GM19099 (cell line): Measurements from ENCODE around the gene LTK.

Experiments used
- POLR2A ChIP-seq: IDR thresholded peaks from 3 replicates; pipeline ENCODE4 v1.6.1; 2011; ENCODE audit warnings: low read depth; ENCODE audit not compliant: insufficient read length; ENCODE audit errors: extremely low read depth

LTK gene

DNA sequence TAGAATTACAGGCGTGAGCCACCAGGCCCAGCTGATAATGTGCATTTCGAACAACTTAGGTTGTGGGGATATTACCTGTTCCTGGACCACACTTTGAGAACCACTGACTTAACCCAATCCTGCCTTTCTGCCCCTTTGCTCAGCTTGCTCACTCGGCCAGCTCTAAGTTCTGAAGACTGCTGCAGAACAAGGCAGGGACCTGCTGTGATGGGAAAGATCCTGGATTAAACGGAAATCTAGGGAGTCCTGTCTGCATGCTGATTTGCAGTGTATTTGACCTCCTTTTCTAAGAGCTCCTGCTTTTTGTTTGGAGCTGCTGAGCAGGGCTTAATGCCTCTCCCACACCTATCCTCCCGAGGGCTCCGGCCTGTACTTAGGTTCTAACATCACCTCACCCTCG, 2.9 kb downstream of the LTK start:
- no peak for TF ChIP-seq POLR2A

DNA sequence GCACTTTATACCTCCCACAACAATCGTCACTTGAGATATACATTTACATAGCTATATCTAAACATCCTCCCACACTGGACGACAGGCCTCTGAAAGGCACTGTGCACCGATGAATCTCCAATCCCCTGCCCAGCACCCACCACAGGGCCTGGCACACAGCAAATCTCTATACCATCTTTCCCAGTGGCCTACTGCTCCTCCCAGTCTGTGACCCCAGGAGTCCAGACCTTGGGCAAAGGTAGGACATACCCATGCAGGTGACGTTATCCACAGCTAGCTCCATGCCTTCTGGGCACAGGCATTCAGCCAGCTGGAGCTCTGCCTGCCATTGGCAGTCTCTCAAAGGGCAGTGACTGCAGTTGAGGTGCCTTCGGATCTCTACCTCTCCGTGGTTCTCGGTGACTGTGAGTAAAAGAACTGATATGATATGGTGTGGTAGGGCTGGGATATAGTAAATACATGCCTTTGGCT, 5.8 kb downstream of the LTK start:
- no peak for TF ChIP-seq POLR2A

DNA sequence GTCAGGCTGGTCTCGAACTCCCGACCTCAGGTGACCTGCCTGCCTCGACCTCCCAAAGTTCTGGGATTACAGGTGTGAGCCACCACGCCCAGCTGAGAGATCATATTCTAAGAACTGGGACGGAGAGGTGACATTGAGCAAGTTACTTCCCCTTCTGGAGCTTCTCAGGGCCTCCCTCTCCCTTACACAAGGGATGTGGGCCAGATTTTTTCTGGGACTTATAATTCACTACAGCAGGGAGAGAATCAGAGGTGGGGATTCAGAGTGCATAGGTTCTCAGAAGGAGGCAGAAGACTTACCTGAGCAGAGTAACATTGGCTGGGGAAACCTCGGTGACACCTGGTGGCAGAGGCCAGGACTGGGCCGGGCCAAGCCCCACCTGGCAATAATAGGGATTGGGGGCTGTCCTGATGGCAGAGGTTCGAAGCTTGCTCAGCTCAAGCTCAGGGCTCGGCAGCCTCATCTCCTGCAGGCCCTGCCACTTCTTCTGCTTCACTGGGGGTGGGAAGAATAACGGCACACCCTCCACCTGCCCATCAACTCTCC, 6.8 kb downstream of the LTK start:
- no peak for TF ChIP-seq POLR2A

DNA sequence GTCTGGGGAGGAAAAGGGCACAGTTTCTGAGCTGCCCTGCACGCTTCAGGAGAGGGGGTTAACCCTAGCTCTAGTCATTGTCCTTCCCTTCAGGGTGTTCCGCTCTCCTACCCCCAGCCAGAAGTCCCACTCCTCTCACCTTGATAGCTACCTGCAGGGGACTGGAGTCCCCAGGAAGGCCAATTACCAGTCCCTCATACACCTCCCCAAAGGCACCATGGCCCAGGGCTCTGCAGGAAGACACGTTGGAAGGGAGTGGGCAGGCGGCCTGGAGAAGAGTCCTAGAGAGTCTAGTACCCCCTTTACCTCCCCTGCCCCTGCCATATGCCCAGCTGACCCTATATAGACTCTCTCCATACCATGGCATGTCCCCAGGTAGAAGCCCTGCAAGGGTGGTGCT, 7.9 kb downstream of the LTK start:
- no peak for TF ChIP-seq POLR2A

DNA sequence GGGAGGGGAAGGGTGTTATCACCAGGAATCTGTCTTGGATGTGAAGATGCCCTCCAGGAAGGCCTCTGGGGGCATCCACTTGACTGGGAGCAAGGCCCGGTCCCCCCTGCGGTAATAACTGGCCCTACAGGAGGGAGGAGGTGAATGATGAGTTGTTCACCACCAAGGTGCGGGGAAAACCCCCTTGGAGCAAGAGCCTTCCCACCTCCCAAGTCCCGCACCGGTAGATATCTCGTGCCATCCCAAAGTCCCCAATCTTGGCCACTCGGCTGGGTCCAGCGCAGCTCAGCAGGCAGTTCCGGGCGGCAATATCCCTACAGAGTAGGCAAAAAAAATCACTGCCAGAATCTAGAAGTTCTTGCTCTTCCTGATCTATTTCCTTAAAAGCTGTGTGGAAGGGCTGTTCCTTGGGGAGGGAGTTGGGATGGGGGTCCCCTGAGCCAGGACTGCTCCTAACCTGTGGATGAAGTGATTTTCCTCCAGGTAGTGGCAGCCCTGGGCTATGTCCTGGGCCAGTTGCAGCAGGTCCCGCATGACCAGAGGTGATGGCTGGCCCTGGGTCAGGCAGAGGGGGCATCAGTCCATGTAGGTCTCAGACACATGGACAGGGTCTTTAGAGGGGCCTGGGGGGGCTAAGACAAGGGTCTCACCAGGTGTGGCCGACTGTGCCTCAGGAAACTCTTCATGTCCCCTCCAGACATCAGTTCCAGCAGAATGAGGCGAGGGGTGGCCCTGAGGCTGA, 8.7 kb downstream of the LTK start:
- TF ChIP-seq POLR2A, result no peak

DNA sequence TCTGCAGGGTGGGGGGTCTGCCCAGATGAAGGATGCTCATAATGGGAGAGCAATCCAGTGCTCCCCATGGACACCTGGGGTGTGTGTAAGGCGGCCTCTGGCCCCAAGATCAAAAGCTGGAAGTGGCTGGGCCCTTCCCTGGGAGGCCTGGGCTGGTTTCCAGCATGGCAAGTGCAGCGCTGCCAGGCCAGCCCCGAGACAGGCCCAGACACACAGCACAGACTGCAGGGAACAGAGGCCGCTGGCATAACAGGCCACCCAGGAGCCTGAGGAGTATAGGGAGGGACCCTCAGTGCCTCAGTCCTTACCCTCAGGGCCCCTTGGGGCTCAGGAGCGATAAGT, 10.0 kb downstream of the LTK start:
- TF ChIP-seq POLR2A, result no peak

DNA sequence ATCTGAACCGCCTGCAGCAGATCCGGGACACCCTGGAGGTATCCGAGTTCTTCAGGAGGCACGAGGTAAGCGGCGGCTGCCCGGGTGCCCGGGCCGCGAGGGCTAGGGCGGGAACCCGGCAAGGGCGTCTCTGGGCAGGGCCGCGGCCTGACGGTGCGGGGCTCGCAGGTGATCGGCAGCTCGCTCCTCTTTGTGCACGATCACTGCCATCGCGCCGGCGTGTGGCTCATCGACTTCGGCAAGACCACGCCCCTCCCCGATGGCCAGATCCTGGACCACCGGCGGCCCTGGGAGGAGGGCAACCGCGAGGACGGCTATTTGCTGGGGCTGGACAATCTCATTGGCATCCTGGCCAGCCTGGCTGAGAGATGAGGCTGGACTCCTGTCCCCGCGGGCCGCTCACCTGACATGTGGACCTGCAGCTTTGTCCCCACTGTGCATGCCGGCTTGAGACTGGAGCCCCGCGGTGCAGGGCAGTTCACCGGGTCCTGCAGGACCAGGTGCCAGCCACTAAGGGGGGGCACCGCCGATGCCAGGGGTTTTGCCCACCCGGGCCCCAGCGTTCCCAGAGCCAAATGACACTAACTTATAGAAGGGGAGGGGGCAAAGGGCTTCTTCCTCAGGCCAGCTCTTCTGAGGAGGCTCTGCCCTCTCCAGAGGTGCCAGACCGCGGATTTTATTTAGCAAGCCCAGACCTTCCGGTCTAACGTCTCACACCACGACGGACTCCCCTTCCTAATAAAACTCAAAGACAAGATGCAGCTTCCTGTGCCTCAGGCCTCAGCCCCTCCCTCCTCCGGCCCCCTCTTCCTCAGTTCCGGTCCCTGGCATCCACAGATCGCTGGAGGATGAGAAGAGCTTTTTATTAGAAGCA, 10.6 kb downstream of the LTK start:
- TF ChIP-seq POLR2A, result no peak

DNA sequence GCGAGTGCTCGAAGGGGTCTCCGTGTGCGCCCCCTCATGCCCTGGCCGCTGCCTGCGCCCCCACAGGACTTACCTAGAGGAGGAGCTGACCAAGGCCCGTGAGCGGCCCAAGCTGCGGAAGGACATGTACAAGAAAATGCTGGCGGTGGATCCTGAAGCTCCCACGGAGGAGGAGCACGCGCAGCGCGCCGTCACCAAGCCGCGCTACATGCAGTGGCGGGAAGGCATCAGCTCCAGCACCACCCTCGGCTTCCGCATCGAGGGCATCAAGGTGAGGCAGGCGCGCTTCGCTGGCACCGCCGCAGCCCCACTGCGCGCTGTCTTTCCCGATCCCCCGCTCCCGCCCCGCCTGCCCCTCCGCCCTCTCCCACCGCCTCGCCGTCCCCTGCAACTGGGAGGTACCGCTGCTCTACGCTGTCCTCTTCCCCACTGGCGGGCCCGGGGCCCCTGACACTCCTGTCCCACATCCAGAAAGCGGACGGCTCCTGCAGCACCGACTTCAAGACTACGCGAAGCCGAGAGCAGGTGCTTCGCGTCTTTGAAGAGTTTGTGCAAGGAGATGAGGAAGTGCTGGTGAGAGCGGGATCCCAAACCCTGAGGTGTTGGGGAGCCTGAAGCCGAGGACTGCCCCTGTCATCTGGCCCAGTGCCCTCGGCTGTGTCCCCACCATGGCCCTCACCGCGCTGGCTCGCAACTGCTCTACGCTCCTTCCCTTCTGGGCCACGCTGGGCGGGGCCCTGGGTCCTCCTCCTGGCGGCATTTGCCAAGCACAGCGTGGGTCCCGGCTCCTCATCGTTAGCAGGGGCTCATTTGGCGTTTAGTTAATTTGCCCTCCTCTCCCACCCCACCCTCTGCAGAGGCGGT, 11.5 kb downstream of the LTK start:
- no peak for TF ChIP-seq POLR2A

DNA sequence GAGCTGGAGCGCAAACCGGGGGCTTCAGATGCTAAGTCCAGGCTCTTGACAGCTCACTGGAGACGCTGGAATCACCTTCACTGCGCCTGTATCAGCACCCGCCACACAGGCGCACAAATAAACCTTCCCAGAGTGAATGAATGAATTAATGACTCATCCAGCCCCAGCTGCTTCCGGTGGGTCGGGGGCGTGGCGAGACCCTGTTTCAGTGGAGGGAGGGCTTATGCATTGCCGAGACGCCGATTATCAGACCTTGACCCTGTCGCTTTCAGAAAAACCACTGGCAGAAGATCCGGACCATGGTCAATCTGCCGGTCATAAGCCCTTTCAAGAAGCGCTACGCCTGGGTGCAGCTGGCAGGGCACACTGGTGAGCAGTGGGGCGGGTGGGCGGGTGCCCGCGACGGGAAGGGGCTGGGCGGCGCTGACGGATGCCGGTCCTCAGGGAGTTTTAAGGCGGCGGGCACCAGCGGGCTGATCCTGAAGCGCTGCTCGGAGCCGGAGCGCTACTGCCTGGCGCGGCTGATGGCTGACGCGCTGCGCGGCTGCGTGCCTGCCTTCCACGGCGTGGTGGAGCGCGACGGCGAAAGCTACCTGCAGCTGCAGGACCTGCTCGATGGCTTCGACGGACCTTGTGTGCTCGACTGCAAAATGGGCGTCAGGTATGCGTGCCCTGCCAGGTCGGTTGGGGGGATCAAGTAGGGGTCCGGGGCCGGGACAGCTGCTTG, 12.3 kb downstream of the LTK start:
- TF ChIP-seq POLR2A, result no peak

DNA sequence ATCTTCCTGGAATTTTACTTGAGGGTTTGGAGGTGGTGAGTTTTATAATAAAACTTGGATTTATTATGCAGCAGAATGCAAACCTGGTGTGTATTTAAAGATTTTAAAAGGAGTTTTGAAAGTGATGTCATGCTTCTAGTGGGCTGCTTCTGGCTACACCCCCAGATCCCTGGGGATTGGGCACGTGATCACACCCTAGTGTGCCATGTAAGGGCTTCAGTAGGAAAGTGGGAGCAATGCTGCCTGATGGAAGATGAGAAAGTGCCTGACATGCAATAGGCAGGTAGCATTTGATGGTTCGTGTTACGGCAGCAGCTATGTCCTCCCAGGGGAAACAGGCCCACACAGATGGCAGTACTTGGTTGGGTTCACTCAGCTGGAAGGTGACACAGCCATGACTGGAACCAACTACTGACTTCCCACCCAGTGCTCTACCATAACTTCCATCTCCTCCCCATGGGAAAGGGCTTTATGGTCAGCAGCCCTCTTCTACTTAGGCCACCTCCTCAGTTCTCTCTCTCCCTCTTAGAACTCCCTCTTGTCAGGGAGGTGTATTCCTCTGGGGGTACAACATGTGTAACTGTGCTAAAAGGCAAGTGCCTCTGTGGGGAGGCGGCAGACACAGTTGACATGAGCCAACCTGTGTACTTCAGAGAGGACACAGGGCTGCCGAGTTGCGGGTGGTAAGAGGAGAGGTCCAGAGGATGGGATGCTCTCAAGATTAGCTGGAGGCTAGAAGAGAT, 14.3 kb downstream of the LTK start:
- no peak for TF ChIP-seq POLR2A

DNA sequence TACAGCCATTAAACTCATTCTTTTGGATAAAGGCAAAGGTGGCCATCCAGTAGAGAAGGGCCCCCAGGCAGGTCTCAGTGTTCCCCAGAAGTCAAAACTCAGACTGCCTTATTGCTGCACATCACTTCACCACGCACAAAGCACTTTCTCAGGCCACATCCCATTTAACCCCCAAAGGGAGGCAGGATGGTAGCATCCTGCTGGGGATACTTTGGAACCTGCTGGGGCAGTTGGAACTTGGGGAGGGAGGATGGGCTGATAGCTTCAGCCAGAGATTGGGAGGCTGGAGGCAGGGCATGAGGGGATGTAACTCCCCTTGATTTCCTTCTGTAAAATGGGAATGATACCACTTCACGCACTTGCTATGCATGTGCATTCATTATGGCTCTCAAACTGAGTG, 15.0 kb downstream of the LTK start:
- no peak for TF ChIP-seq POLR2A

DNA sequence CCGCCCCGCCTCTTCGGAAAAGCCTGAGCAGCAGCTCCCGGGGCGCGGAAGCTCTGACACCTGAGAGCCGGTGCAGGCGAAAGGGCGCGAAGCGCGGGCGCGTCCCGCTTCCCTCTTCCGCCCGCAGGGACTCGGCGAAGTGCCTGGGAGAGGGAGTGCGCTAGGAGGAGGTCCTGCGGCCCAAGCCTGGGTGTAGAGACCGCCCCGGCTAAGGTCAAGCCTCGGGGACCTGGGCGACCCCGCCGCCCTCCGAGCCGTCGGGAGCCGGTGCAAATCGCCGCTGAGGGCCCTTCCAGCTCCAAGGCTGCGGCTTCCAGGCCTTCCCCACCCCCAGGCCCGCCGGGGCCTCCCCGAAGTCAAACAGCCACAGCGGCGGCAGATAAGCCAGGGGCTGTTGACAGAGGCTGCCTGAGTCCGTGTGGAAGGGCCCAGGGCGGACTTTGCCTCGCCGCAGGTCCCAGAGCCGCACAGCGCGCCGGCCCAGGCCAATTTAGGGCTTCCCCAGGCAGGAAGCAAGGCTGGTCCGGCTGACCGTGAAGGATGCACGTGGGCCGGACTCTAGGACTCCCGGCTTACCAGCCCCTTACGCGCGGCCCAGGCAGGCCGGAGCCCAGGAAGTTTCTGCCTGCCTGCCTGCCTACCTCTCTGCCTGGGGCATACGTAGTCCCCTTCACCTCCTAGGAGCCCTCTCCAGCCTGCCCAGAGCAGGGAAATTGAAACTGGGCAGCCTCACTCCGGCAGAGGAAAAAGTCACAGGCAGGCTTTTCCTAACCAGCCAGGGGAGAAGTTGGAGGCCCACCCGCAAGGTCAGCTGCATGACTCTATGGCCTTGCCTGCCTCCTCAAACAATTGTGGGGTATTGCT, 17.7 kb downstream of the LTK start:
- TF ChIP-seq POLR2A, result no peak
